Type B pancreatic cell (in vitro differentiated cells): ENCODE data around the gene AHCYL2. TPM values are rescaled to one million over a fixed set of nuclear protein-coding genes. Genes with fewer than 3 reads are reported as not detected.

Source experiments
- DNase-seq: peaks from one replicate; pipeline ENCODE4 v3.0.0; 2021; ENCODE audit warnings: mixed read lengths; ENCODE audit not compliant: unreplicated experiment; ENCODE audit errors: extremely low spot score
- H3K27ac Mint-ChIP-seq: 2 replicates; pipeline ENCODE4 v1.8.0; 2021; ENCODE audit warnings: mild to moderate bottlenecking, mixed read lengths
- H3K27me3 Mint-ChIP-seq: 2 replicates; pipeline ENCODE4 v1.8.0; 2021; ENCODE audit warnings: mixed read lengths
- H3K36me3 Mint-ChIP-seq: 2 replicates; pipeline ENCODE4 v1.8.0; 2021; ENCODE audit warnings: mixed read lengths
- H3K4me1 Mint-ChIP-seq: one replicate; pipeline ENCODE4 v1.8.0; 2021; ENCODE audit warnings: mixed read lengths; ENCODE audit not compliant: unreplicated experiment
- H3K4me3 Mint-ChIP-seq: 2 replicates; pipeline ENCODE4 v1.8.0; 2021; ENCODE audit warnings: mild to moderate bottlenecking, mixed read lengths
- H3K9me3 Mint-ChIP-seq: 2 replicates; pipeline ENCODE4 v1.8.0; 2021; ENCODE audit warnings: mixed read lengths
- total RNA-seq: library from RNA; stranded (reverse); gene quantifications from 2 replicates; pipeline ENCODE4 v1.2.1, GENCODE V29; 2021; ENCODE audit warnings: low replicate concordance
- TF ChIP-seq, protein P1 (sequence below): fragments of 200-600 bp; sonication (generic); conservative IDR thresholded peaks from 2 replicates; pipeline ENCODE4 v1.5.0; 2021; ENCODE audit warnings: antibody characterized with exemption, mild to moderate bottlenecking

The AHCYL2 gene
- total RNA-seq, 1 donor from 2014 or later, result 27.8 TPM

DNA sequence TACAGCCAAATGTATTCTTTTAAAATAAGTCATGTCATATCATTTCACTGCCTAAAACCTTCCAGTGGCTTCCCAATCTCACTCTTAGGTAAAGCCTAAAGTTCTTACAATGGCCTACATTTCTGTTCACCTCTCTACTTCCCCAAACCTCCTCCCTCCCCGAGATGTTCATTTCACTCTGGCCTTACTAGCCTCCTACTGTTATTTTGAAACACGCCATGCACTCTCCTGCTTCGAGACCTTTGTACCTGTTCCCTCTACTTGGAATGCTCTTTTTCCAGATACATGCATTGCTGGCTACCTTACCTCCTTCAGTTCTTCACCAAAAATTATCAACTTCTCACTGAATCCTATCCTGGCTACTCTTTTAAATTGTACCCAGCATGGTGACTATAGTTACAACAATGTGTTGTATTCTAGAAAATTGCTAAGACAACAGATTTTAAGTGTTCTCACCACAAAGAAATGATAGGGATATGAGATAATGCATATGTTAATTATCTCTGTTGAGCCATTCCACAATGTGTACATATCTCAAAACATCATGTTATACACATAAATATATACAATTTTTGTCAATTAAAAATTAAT, 158.8 kb downstream of the AHCYL2 start:
- TF ChIP-seq, protein P1, sequence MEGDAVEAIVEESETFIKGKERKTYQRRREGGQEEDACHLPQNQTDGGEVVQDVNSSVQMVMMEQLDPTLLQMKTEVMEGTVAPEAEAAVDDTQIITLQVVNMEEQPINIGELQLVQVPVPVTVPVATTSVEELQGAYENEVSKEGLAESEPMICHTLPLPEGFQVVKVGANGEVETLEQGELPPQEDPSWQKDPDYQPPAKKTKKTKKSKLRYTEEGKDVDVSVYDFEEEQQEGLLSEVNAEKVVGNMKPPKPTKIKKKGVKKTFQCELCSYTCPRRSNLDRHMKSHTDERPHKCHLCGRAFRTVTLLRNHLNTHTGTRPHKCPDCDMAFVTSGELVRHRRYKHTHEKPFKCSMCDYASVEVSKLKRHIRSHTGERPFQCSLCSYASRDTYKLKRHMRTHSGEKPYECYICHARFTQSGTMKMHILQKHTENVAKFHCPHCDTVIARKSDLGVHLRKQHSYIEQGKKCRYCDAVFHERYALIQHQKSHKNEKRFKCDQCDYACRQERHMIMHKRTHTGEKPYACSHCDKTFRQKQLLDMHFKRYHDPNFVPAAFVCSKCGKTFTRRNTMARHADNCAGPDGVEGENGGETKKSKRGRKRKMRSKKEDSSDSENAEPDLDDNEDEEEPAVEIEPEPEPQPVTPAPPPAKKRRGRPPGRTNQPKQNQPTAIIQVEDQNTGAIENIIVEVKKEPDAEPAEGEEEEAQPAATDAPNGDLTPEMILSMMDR, result no peak
- Mint-ChIP-seq H3K27ac (no peak overlapping the region), H3K4me3 (no peak overlapping the region)

DNA sequence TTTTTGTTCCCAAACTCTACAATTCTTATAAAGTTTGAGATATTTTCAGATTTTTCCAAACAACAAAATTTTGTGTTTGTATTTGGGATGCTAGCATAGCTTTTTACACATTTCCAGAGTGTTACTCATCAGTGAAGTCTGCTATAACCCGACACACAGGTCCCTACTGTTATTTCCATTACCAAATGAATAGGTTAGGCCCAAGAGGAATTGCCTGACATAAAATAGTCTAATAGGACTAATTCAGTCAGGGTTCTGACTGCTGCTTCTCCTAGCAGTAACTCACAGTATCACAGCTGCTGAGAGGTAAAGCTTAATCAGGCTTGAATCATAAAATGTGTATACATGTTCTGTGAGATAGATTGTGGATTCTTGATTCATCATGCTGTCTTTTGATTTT, 160.3 kb downstream of the AHCYL2 start:
- no peak for DNase-seq
- Mint-ChIP-seq H3K27me3 (no peaks in the 10 kb centered on the region), H3K4me1 (peaks cover 3% of the 10 kb centered on the region), H3K27ac (no peak overlapping the region), H3K9me3 (no peaks in the 10 kb centered on the region), H3K4me3 (no peak overlapping the region), H3K36me3 (peaks cover 4% of the 10 kb centered on the region)
- TF ChIP-seq, protein P1, result no peak

More for the DNA sequence above, 158.8 kb downstream of the AHCYL2 start:
- H3K27me3 Mint-ChIP-seq, result no peaks in the 10 kb centered on the region
- H3K4me1 Mint-ChIP-seq, result peaks cover 3% of the 10 kb centered on the region
- peaks cover 4% of the 10 kb centered on the region for H3K36me3 Mint-ChIP-seq
- DNase-seq, result no peak
- no peaks in the 10 kb centered on the region for H3K9me3 Mint-ChIP-seq

DNA sequence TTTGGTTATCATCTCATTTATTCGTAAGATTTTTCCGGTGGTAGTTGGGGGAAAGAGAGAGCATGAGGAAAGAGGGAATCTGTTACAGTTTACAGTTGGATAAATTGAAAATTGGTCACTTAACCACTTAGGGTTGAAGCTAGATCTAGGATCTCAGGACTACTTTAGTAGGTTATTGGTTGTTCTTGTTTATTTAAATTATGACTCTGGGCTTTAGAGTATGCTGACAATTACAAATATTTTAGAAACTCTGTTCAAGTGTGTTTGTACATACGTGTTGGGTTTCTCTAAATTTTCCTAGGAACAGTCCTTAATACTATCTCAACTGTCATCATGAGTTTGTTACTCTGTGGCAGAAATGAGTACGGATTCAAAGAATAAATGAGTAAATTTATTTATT, 160.8 kb downstream of the AHCYL2 start:
- Mint-ChIP-seq H3K4me3 (no peak overlapping the region), H3K9me3 (no peaks in the 10 kb centered on the region), H3K27ac (no peak overlapping the region)

DNA sequence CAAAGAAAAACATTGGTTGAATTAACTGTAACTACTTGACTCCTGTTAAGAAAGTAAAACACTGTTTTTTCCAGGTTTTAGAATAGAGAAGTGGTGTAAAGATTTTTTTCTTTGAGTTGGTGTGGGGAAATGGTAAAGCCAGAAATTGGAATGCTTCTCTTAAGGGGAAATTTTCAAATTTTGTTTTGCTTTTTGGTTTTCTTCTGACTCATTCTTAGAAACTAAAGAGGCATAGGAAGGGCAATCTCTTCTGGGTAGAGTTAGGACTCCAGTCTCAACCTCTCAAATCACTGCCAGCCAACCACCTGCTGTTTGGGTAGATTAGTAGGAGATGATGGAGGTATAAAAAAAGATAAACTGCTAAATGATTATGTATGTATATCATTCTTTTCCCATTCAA, 161.7 kb downstream of the AHCYL2 start:
- Mint-ChIP-seq H3K27ac (no peak overlapping the region), H3K4me3 (no peak overlapping the region), H3K36me3 (peaks cover 4% of the 10 kb centered on the region), H3K9me3 (no peaks in the 10 kb centered on the region), H3K4me1 (peaks cover 3% of the 10 kb centered on the region), H3K27me3 (no peaks in the 10 kb centered on the region)
- no peak for DNase-seq
- TF ChIP-seq, protein P1, result no peak

More for the DNA sequence above, 160.8 kb downstream of the AHCYL2 start:
- H3K36me3 Mint-ChIP-seq, result peaks cover 4% of the 10 kb centered on the region
- no peaks in the 10 kb centered on the region for H3K27me3 Mint-ChIP-seq
- TF ChIP-seq, protein P1, result no peak
- peaks cover 3% of the 10 kb centered on the region for H3K4me1 Mint-ChIP-seq
- no peak for DNase-seq

DNA sequence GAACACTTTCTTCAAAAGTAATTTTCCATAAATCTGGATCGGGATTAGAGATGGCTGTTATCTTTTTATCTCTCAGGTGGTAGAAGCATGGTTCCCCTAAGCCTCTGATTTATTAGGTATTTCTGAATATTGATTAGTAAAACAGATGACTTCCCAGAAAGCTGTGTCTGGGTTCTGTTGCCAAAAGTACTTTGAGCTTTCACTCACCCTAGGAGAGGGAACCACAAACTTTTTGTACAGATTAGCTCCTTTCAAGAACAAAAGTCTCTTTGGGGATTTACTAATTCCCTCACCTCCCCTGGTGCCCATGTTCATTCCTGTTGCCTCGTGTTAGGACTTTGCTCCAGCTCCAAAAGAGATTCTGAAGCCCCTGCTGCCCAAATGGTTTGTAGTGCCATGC, 162.7 kb downstream of the AHCYL2 start:
- no peak for DNase-seq
- Mint-ChIP-seq H3K27ac (no peak overlapping the region), H3K4me3 (no peak overlapping the region), H3K9me3 (no peaks in the 10 kb centered on the region), H3K4me1 (peaks cover 3% of the 10 kb centered on the region), H3K36me3 (peaks cover 4% of the 10 kb centered on the region), H3K27me3 (no peaks in the 10 kb centered on the region)
- TF ChIP-seq, protein P1, result no peak
